Measurements from ENCODE around the gene TM4SF4.
"Not testable (repeated sequence)": the region's sequence is repeated elsewhere in the genome, so short reads cannot be mapped to it uniquely, and the experiment has no call there.

TM4SF4 gene

GRCh38 chr3:149474250-149474817, at the start of gene TM4SF4:
TM4SF4 (plus strand) TSS chr3:149474697; CDS start chr3:149474878, 181 bp downstream.
- no peak for DNase-seq

GRCh38 chr3:149424918-149425317, 49.6 kb upstream of the TM4SF4 start:
- no peak for DNase-seq

- DNase-seq = no peak
These were observed 48.2 kb upstream of the TM4SF4 start for GRCh38 chr3:149426325-149426724.

- DNase-seq = no peak
These were observed 46.4 kb upstream of the TM4SF4 start for GRCh38 chr3:149428087-149428486.

- DNase-seq = no peak
These were observed 44.3 kb upstream of the TM4SF4 start for GRCh38 chr3:149430216-149430615.

GRCh38 chr3:149432149-149432548, 42.3 kb upstream of the TM4SF4 start:
- DNase-seq = no peak

GRCh38 chr3:149435996-149436885, 38.3 kb upstream of the TM4SF4 start:
- DNase-seq = no peak

- no peak for DNase-seq
These were observed 37.2 kb upstream of the TM4SF4 start for GRCh38 chr3:149437286-149437685.

- DNase-seq = no peak
These were observed 36.8 kb upstream of the TM4SF4 start for GRCh38 chr3:149437710-149438109.

- no peak for DNase-seq
These were observed 35.5 kb upstream of the TM4SF4 start for GRCh38 chr3:149438981-149439380.

GRCh38 chr3:149441642-149442041, 32.9 kb upstream of the TM4SF4 start:
- no peak for DNase-seq

- no peak for DNase-seq
These were observed 32.5 kb upstream of the TM4SF4 start for GRCh38 chr3:149442043-149442442.

- no peak for DNase-seq
These were observed 31.5 kb upstream of the TM4SF4 start for GRCh38 chr3:149442851-149443544.

GRCh38 chr3:149443545-149443912, 31.0 kb upstream of the TM4SF4 start:
- DNase-seq = no peak

- DNase-seq = not testable (repeated sequence)
These were observed 29.6 kb upstream of the TM4SF4 start for GRCh38 chr3:149444867-149445266.

- DNase-seq = no peak
These were observed 26.1 kb upstream of the TM4SF4 start for GRCh38 chr3:149448331-149448831.

GRCh38 chr3:149449182-149449581, 25.3 kb upstream of the TM4SF4 start:
- DNase-seq = no peak

- no peak for DNase-seq
These were observed 24.7 kb upstream of the TM4SF4 start for GRCh38 chr3:149449799-149450198.

GRCh38 chr3:149450281-149450680, 24.2 kb upstream of the TM4SF4 start:
- DNase-seq = no peak

GRCh38 chr3:149452036-149452435, 22.5 kb upstream of the TM4SF4 start:
- no peak for DNase-seq

- DNase-seq = no peak
These were observed 21.2 kb upstream of the TM4SF4 start for GRCh38 chr3:149453140-149453805.

GRCh38 chr3:149454746-149455145, 19.8 kb upstream of the TM4SF4 start:
- DNase-seq = no peak

GRCh38 chr3:149455366-149455765, 19.1 kb upstream of the TM4SF4 start:
- no peak for DNase-seq

All from NCI-H1694 treated with DMSO at 0.1 percent for 48 hours (cell line).